CD14-positive monocyte (primary cell): ENCODE measurements around the gene SEMA5B. TPM values are rescaled to one million over a fixed set of nuclear protein-coding genes. Genes with fewer than 3 reads are reported as not detected.

ENCODE experiments used
- DNase-seq, 3 donors: peaks; one replicate each; pipeline ENCODE4 v3.0.0-alpha.2; 2011 to 2022
- H2AFZ ChIP-seq: 2 replicates; pipeline ENCODE4 v1.6.0; 2012; ENCODE audit warnings: mild to moderate bottlenecking, low read depth, low read length, inconsistent platforms; ENCODE audit not compliant: insufficient read depth, poor library complexity, severe bottlenecking
- H3K27ac ChIP-seq, 2 donors: 1 replicate in 1 of 2; 2 replicates in 1 of 2; pipeline ENCODE4 v1.5.1; 2012 to 2013; ENCODE audit warnings: low read length in 2 of 2, control low read depth in 1 of 2, inconsistent platforms in 1 of 2, low read depth in 1 of 2, mild to moderate bottlenecking in 1 of 2
- H3K27me3 ChIP-seq, 2 donors: one replicate each; pipeline versions ENCODE4 v1.6.0 to v1.6.1; 2011 to 2013; ENCODE audit warnings: low read length in 2 of 2; ENCODE audit not compliant: control insufficient read depth in 2 of 2, insufficient read depth in 2 of 2
- H3K36me3 ChIP-seq, 2 donors: replicated peaks in 1 of 2; 1 replicate in 1 of 2; 2 replicates in 1 of 2; pipeline versions ENCODE4 v1.5.1 to v1.6.1; 2012 to 2013; ENCODE audit warnings: low read length in 2 of 2, control low read depth in 1 of 2, inconsistent platforms in 1 of 2, mild to moderate bottlenecking in 1 of 2; ENCODE audit not compliant: insufficient read depth in 2 of 2, control insufficient read depth in 1 of 2
- H3K4me1 ChIP-seq, 2 donors: 1 replicate in 1 of 2; 2 replicates in 1 of 2; pipeline versions ENCODE4 v1.5.1 to v1.6.1; 2012 to 2013; ENCODE audit warnings: low read length in 2 of 2, control low read depth in 1 of 2, inconsistent platforms in 1 of 2, mild to moderate bottlenecking in 1 of 2, moderate library complexity in 1 of 2; ENCODE audit not compliant: insufficient read depth in 2 of 2, control insufficient read depth in 1 of 2
- H3K4me2 ChIP-seq: replicated peaks from 2 replicates; pipeline ENCODE3; 2012; ENCODE audit warnings: low read length, moderate library complexity, mild to moderate bottlenecking; ENCODE audit not compliant: poor library complexity, severe bottlenecking; ENCODE audit errors: extremely low read depth
- H3K4me3 ChIP-seq, 3 experiments: fragments of 200-600 bp in 1 of 3; sonication (generic) in 1 of 3; replicated peaks in 1 of 3; 1 replicate in 2 of 3; 2 replicates in 1 of 3; pipeline ENCODE4 v1.5.1; 2011 to 2013; ENCODE audit warnings: low read length in 3 of 3, mild to moderate bottlenecking in 3 of 3, control low read depth in 2 of 3, low read depth in 2 of 3, inconsistent platforms in 1 of 3, moderate library complexity in 1 of 3
- H3K79me2 ChIP-seq: 2 replicates; pipeline ENCODE4 v1.6.0; 2012; ENCODE audit warnings: mild to moderate bottlenecking, control low read depth, inconsistent platforms, low read length, moderate library complexity; ENCODE audit not compliant: insufficient read depth
- H3K9ac ChIP-seq: 2 replicates; pipeline ENCODE4 v1.6.0; 2017; ENCODE audit warnings: low read length, mild to moderate bottlenecking; ENCODE audit not compliant: insufficient read depth, poor library complexity, severe bottlenecking
- H3K9me3 ChIP-seq, 2 donors: replicated peaks in 1 of 2; 1 replicate in 1 of 2; 2 replicates in 1 of 2; pipeline versions ENCODE4 v1.5.1 to v1.6.1; 2012 to 2013; ENCODE audit warnings: low read length in 2 of 2, control low read depth in 1 of 2; ENCODE audit not compliant: control insufficient read depth in 1 of 2, insufficient read depth in 1 of 2
- H4K20me1 ChIP-seq: 2 replicates; pipeline ENCODE4 v1.6.0; 2012; ENCODE audit warnings: mild to moderate bottlenecking, low read length, control low read depth, moderate library complexity; ENCODE audit not compliant: insufficient read depth
- H3K27ac Mint-ChIP-seq, 7 donors: one replicate each; pipeline ENCODE4 v1.8.0; 2020; ENCODE audit warnings: mild to moderate bottlenecking in 7 of 7, mixed read lengths in 7 of 7, moderate library complexity in 6 of 7, inconsistent platforms in 2 of 7
- H3K27me3 Mint-ChIP-seq, 3 donors: one replicate each; pipeline ENCODE4 v1.8.0; 2021 to 2022; ENCODE audit warnings: low read depth in 3 of 3, mild to moderate bottlenecking in 3 of 3, mixed read lengths in 3 of 3, moderate library complexity in 3 of 3, inconsistent platforms in 1 of 3
- H3K36me3 Mint-ChIP-seq, 2 donors: one replicate each; pipeline ENCODE4 v1.8.0; 2020; ENCODE audit warnings: mixed read lengths in 2 of 2, inconsistent platforms in 1 of 2, mild to moderate bottlenecking in 1 of 2
- H3K4me1 Mint-ChIP-seq: one replicate; pipeline ENCODE4 v1.8.0; 2020; ENCODE audit warnings: mild to moderate bottlenecking, mixed read lengths
- H3K4me3 Mint-ChIP-seq, 2 donors: one replicate each; pipeline ENCODE4 v1.8.0; 2020; ENCODE audit warnings: mild to moderate bottlenecking in 2 of 2, mixed read lengths in 2 of 2, moderate library complexity in 1 of 2
- H3K9me3 Mint-ChIP-seq, 7 donors: one replicate each; pipeline ENCODE4 v1.8.0; 2020 to 2022; ENCODE audit warnings: mixed read lengths in 7 of 7, mild to moderate bottlenecking in 6 of 7, moderate library complexity in 6 of 7, inconsistent platforms in 2 of 7
- WGBS: methylation state at CpG from one replicate; pipeline ENCODE4 v1.1.5; 2013; ENCODE audit warnings: missing lambda C conversion rate; ENCODE audit not compliant: insufficient coverage; 5-methylcytosine and 5-hydroxymethylcytosine counted together
- intact Hi-C, 2 donors: fragments of 100-400 bp; cut with micrococcal nuclease; formaldehyde crosslinking; loops; one replicate each; pipeline versions ENCODE4 v1.15.0 to v1.15.1; 2023
- polyA plus RNA-seq, 3 donors: library from polyadenylated mRNA; depleted of rRNA in 1 of 3; unstranded in 2 of 3; stranded (reverse) in 1 of 3; fragments of 300-500 nt in 2 of 3; fragments of >200 nt in 1 of 3; fragmentation: Illumina TruSeq in 2 of 3; gene quantifications; 1 replicate in 2 of 3; 2 replicates in 1 of 3; pipeline ENCODE4 v1.2.3, GENCODE V29; 2012 to 2021
- TF ChIP-seq, protein P1 (sequence below): fragments of 200-600 bp; IDR thresholded peaks from one replicate; pipeline ENCODE4 v1.8.0; 2022; ENCODE audit warnings: antibody characterized with exemption, mild to moderate bottlenecking

SEMA5B gene
- polyA plus RNA-seq, 3 donors = not detected

DNA sequence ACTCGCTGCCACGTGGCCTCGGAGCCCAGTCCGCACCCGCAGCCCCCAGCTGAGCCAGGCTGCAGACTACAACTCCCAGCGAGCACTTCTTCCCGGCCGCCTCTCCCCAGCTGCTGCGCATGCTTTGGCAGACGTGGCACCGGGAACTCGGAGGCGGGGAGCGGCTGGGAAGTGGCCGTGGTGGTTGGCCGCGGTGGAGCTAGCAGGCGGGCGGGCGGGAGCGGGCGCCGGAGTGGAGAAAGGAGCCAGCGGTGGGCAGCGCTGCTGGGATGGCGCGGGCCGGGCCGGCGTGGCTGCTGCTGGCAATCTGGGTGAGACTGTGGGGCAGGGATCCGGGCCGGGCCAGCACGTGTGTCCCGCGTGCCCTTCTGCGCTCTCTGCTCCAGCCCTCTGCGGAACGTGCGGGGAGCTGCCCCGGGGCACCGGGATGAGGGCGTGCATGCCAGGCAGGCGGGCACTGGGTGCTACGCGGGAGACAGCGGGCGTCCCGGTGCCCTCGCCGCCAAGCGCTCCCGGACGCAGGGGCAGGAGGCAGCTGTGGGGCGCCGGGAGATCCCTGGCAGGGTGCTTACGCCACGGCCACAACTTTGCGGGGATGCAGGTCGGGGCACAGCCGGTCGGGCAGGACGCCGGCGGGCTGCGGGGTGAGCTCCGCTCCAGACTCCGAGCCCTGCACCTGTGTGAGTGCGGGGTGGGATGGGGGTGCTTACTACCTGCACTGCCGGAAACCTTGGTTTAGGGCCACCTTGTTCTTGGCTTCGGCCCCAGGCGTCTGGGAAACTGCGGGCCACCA is 39.5 kb upstream of the SEMA5B start, which contains the start of gene PDIA5:
TSS of gene PDIA5 (plus strand) at position 130 of the 793 bp plus-strand sequence. CDS start at position 270, 140 bp downstream.
- Histone ChIP-seq H3K9me3 (no peaks in the 10 kb centered on the region), H2AFZ (peak within 1 kb of the TSS; percentile 95), H4K20me1 (no peaks in the 10 kb centered on the region), H3K9ac (peak within 1 kb of the TSS; percentile 71), H3K27ac (peak within 1 kb of the TSS in 1 of 2 donors; percentile 69), H3K36me3 (no peaks in the 10 kb centered on the region), H3K79me2 (peaks cover 45% of the 10 kb centered on the region), H3K27me3 (no peaks in the 10 kb centered on the region), H3K4me2 (peak within 1 kb of the TSS; percentile 98), H3K4me1 (peaks cover 21 to 29% of the 10 kb centered on the region in 2 donors), H3K4me3 (peak within 1 kb of the TSS; percentile 76 to 90 (median 83))
- Mint-ChIP-seq H3K4me1 (peaks cover 34% of the 10 kb centered on the region), H3K27ac (peak within 1 kb of the TSS in 3 of 7 donors; percentile 12 to 56 (median 20)), H3K36me3 (no peaks in the 10 kb centered on the region), H3K9me3 (no peaks in the 10 kb centered on the region), H3K4me3 (peak within 1 kb of the TSS; percentile 83 to 95), H3K27me3 (peaks cover 0 to 3% (median 0%) of the 10 kb centered on the region in 3 donors)
- under 1% methylated on average over 68 of the region's 72 CpGs for WGBS
- intact Hi-C loops = no loop called here
- TF ChIP-seq, protein P1, sequence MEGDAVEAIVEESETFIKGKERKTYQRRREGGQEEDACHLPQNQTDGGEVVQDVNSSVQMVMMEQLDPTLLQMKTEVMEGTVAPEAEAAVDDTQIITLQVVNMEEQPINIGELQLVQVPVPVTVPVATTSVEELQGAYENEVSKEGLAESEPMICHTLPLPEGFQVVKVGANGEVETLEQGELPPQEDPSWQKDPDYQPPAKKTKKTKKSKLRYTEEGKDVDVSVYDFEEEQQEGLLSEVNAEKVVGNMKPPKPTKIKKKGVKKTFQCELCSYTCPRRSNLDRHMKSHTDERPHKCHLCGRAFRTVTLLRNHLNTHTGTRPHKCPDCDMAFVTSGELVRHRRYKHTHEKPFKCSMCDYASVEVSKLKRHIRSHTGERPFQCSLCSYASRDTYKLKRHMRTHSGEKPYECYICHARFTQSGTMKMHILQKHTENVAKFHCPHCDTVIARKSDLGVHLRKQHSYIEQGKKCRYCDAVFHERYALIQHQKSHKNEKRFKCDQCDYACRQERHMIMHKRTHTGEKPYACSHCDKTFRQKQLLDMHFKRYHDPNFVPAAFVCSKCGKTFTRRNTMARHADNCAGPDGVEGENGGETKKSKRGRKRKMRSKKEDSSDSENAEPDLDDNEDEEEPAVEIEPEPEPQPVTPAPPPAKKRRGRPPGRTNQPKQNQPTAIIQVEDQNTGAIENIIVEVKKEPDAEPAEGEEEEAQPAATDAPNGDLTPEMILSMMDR = no peak
- DNase-seq = peak; percentile 37 to 57 (median 50)

DNA sequence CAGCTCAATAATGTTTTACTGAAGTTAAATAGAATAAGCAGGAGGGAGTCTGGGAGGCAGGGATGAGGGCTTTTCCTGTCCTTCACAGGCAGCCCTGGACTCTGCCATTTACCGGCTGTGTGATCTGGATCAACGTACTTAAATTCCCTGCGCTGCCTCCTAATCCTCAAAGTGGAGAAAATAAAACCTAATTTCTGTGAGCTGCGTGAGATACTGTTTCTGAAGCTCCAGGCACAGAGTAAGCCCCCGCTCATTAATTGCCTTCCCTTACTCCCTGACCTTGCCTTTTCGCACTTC is 39.0 kb upstream of the SEMA5B start:
- Histone ChIP-seq H3K4me3 (peak overlapping the region; percentile 76 to 90 (median 83)), H4K20me1 (no peaks in the 10 kb centered on the region), H3K4me2 (peak overlapping the region; percentile 98), H3K4me1 (peaks cover 16 to 23% of the 10 kb centered on the region in 2 donors), H3K9ac (peak overlapping the region; percentile 71), H3K27ac (peak overlapping the region in 1 of 2 donors; percentile 69), H3K79me2 (peaks cover 42% of the 10 kb centered on the region), H3K36me3 (no peaks in the 10 kb centered on the region), H2AFZ (peak overlapping the region; percentile 95), H3K27me3 (no peaks in the 10 kb centered on the region), H3K9me3 (no peaks in the 10 kb centered on the region)
- peaks cover 28% of the 10 kb centered on the region for H3K4me1 Mint-ChIP-seq
- intact Hi-C loops = no loop called here
- 38% methylated on average over 5 of the region's 6 CpGs for WGBS
- peaks cover 0 to 3% (median 0%) of the 10 kb centered on the region in 7 donors for H3K9me3 Mint-ChIP-seq
- H3K4me3 Mint-ChIP-seq = peak overlapping the region; percentile 83 to 95
- H3K27ac Mint-ChIP-seq = peak overlapping the region in 1 of 7 donors; percentile 56
- DNase-seq = no peak
- peaks cover 0 to 3% (median 1%) of the 10 kb centered on the region in 3 donors for H3K27me3 Mint-ChIP-seq
- TF ChIP-seq, protein P1 = no peak
- no peaks in the 10 kb centered on the region for H3K36me3 Mint-ChIP-seq
